ENCODE results near the gene SPTBN1. TPM values are rescaled to one million over a fixed set of nuclear protein-coding genes. Genes with fewer than 3 reads are reported as not detected.

SPTBN1 gene
- total RNA-seq, 1 donor from 2014 or later, result 380 TPM

DNA sequence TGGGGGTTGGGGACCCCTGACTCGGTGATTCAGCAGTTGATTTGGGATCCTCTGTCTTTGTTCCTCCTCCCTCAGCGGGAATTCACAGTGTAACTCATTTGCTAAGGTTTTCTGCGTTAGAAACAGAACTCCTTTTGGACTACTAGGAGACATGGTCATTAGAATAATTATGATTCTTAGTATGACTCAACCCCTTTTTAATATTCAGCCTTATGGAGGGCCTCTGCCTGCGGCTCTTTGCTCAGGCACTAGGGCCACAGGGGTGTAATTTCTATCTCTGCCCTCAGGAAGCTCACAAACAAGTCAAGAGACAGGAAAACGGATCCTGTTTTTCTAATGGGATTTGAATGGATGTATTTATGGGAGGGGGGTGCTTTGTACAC lies 117.4 kb downstream of the SPTBN1 start:
- DNase-seq (ENCODE audit: low spot score), result no peak

DNA sequence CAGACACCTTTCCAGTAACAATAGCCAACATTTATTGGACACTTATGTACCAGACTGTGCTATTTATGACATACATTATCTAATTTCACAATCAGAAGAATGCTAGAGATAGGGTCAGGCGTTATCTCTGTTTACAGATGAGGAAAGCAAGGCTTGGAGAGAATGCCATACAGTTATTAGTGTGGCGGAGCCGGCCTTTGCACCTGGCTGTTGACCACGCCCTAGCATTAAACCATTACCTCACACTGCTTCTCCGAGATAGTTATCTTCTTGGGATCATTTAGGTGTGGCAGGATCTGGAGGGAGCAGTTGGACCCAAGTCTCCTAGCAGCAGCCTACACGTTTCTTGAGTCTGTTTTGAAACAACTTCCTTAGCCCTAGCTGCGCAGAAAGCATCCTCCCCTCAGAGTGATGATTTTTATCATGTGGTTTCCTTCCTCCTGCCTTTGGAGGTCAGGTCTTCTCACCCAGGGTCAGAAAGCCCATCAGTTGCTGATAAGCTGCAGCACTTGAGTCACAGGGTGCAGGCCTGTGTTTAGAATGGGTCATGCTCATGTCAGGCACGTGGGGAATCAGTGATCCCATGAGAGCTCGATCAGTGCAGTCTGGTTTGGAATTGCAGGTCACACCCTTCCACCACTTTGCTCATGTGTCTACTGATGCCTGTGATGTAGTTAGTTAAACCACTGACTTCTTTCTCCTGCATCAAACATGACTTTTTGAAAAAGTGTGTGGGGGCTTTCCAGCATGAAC lies 118.2 kb downstream of the SPTBN1 start:
- DNase-seq (ENCODE audit: low spot score), result no peak

DNA sequence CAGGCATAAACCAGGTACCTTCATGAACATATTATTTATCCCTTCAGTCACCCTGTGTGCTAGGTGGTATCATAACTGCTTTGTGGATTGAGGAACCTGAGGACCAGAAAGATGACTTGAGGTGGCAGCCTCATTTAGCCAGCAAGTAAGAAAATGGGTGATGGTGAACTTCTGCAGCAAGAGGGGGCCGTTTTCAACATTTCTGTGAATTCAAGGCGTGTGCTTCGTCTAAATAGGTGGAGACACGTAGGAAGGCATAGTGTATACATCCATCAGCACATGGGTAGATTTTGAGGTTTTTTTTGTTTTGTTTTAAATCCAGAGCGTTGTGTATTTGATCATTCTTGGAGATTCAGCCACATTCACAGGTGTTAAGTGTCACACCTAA lies 118.7 kb downstream of the SPTBN1 start:
- DNase-seq (ENCODE audit: low spot score), result no peak

DNA sequence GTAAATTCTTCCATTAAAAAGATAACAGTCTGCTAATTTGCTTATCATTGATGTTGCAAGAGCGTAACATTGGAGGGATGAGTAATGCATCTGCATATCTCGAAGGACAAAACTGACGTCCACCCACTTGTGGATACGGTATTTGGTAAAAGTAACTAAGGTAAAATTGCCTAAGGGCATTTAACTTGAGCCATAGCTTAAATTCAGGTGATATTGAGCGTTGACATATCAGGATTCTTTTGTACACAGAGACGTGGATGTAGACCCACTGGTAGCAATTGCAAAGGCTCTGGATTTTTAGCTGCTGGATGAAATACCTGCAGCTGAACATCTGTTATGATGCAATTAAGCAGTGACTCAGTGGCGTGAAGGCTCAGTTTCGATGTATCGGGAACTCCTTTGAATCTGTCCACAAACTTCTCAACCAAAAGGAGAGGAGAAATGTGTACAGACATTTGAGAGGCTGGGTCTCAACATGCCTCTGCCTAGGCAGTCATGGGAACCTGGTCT lies 119.3 kb downstream of the SPTBN1 start:
- DNase-seq (ENCODE audit: low spot score), result no peak

DNA sequence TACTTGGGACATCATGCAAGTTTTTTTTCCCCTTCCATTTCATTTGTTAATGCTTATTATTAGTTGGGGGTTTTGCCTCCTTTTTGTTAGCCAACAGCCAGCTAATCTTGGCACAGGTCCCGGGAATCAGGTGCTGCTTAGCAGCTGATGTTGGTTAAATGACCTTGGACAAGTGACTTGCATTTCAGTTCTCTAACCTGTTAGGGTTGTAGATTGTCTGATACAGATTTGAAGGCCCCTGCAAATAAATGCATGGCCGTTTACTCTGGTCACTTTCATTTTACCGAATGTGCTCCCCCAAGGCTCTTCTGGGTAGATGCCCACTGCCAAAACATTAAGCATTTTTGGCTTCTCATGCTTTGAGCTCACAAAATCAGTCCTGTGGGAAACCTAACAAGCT lies 120.9 kb downstream of the SPTBN1 start:
- no peak for DNase-seq (ENCODE audit: low spot score)

DNA sequence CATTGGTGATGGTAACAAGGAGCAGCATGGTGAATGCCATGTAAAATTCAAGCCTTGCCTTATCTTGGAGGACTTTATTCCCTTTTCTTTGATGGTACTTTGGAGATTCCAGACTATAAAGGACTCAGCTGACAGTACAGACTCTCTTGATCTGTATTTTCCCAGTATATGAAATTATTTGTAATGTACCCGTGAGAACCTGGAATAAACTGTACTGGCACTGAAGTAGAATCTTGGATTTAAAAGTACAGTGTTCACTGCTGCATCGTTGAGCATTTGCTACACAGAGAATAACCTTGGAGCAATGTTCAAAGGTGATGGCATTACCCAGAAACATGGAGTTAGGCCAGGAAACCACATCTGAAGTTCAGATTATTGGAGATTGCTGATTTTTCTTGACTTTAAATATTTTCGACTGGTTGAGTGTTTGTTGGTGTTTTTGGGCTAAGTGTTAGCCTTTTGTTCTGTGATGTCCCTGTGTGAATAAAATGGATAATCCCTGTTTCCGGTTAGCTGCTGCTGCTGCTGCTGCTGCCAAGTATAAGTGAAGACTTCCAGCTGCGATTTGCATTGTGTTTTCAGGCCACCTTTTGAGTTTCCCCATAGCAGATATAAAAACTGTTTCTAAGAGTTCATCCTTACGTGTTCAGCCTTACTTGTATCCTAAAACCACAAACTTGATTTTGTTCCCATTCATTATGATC lies 122.0 kb downstream of the SPTBN1 start:
- DNase-seq (ENCODE audit: low spot score), result no peak

- DNase-seq (ENCODE audit: low spot score), result no peak
Measured at GRCh38 chr2:54578648-54579045, 122.5 kb downstream of the SPTBN1 start.

DNA sequence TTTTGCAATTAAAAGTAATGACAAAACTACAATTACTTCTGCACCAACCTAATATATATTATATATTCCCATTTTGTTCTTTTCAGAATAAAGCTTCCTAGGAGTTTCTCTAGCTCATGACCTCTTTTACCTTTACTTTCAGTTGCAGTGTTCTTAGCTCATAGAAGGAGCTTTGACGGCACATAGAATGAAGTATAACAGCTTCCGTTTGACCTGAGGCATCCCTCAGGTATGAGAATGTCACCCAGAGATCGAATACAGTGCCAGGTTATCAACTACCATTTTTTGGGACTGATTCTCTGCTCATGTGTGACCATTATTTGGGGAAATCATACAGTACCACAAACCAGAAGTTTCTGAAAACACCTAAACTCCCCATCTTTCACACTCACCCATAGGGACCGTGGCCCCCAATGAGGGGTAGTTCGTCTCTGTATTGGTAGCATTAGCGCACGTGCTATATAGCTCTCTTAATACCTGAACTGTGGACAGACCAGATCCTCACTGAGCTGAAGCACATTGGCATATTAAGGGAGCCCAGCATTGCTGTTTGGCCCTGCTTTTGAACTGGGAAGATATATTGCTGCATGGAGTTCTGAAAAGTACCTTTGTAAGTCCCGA lies 123.0 kb downstream of the SPTBN1 start:
- DNase-seq (ENCODE audit: low spot score), result no peak

DNA sequence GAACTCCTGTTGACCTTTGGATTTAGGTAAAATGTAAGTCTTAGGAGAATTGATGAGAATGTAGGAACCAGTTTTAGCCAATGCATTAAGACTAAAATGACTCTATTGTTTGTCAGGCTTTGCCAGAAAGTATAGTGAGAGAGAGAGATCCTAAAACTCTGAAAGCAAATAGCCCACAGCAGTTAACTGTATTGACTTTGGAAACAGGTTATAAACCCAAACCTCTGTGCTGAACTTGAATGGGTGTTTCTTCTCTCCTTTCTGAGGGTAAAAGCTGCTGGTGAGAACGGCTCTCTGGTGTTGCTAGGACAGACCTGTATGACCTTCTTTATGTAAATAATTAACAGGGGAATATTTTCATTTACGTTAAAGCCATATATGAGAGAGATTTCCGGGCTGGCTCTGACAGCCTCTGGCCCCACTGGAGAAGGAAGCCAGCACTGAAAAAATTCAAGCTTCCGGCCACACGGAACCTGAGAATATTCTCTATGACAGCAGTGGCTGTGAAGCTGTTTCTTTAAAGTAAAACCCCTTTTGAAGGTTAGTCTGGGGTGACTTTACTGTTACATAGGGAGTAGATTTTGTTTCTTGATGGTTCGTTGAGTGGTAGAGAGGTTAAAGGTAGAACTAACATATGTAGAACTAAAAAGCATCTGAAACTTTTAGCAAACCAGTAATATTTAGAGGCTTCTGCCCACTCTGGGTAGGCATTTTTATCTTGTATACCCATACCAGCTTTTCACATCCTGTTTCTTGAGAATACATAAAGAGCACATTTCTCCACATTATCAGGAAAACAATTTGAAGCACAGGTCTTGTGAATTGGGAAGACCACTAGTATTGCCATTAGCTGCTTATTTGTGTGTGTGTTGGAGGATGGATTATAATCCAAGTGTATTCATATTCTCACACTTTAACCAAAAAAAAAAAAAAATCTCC lies 123.8 kb downstream of the SPTBN1 start:
- no peak for DNase-seq (ENCODE audit: low spot score)

DNA sequence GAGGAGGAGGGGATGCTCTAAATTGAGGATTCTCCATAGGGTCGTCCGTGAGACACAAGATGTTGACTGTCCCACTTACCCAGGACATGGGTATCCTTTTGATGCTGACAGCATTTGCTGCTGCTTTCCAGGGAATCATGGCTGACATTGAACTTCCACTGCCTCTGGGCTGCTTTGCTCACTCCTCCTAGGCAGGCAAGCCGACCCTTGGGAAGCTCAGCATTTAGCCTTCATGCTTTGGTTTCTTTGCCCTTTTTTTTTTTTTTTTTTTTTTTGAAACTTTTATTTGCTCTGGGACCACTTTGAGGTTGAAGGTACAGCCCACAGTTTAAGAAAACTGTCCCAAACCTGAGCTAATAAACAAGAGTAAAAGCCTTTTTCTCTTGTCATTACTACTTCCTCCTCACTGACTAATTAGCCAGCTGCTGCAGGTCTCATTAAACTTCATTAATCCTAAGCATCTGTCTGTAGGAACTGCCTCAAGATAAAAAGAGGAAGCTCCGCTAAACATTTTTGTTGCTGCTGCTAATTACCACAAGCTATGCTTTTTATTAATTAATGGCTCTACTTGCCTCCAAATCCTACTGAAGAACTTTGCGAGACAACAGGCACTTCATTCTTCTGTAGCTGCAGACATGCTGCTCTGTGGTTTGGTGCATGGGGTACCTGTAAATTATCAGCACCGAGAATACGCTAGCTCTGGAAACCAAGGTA lies 125.4 kb downstream of the SPTBN1 start:
- no peak for DNase-seq (ENCODE audit: low spot score)

DNA sequence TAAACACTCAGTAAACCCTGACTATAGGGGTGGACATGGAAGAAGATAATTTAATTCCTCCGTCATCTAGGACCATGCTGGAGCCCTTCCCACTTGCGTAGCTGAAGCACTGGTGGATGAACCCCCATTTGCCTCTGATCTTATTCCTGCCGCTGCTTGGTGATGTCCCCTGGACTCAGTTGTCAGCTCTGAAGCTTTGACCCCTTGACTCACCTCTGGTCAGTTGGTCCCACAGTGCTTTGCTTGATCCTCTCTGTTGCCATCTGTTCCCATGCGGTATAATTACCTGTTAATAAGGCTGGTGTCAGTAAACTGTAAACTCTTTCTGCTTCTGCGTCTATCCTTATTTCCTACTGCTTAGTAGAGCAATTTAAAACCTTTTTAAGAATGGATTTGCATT lies 126.9 kb downstream of the SPTBN1 start:
- DNase-seq (ENCODE audit: low spot score), result no peak

DNA sequence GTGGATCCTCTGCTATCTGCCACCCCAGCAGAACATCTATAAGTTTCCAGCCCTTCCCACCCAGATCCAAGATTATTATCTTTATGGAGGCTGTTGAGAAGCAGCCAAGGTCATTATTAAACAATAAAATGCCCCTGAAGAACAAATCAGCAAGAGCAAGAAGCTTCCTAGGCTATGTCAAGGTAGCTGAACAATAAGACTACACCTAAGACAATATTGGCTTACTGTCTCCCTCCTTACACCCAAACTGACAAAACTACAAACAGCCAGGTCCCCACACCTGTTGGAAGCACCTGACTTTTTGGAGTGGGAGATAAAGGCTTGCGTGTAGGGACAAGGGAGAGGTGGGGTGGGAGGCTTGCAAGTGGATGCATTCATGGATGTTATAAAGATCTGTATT lies 128.5 kb downstream of the SPTBN1 start:
- no peak for DNase-seq (ENCODE audit: low spot score)

- DNase-seq (ENCODE audit: low spot score), result no peak
Measured at GRCh38 chr2:54585136-54585733, 129.1 kb downstream of the SPTBN1 start.

DNA sequence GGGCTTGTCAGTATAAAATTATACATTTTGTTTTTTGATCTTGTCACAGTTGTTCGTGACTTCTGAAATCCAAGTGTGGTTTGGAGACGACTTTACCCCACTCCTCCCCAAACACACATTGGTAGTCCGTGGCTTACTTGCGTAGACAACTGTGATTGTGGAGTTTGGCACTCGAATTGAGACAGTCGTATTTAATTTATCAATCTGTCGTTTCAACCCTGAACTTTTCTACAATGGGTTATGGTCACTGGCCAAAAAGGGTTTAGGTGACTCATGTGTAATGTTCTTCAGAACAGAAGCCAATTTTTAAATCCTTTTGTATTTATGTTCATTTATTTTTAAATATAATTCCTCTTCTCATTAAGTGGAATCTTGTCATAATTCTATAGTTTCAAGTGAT lies 129.9 kb downstream of the SPTBN1 start:
- DNase-seq (ENCODE audit: low spot score), result no peak

DNA sequence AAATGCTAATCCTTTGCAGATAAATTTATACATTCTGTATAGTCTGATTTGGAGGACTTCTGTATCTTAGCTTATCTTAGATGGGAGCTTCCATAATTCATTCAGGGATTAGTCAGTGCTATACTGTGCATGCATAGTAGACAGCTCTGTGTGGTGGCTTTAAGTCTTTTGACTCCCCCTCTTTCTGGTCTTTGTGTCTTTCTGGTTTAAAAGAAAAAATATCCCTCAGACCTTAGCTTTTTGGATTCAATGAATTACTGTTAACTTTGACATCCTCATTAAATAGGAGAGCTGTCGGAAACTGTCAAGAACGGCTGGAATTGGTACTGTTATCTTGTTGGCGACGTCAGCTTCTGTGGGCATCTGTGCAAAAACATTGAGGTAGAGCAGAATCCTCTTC lies 130.4 kb downstream of the SPTBN1 start:
- no peak for DNase-seq (ENCODE audit: low spot score)

DNA sequence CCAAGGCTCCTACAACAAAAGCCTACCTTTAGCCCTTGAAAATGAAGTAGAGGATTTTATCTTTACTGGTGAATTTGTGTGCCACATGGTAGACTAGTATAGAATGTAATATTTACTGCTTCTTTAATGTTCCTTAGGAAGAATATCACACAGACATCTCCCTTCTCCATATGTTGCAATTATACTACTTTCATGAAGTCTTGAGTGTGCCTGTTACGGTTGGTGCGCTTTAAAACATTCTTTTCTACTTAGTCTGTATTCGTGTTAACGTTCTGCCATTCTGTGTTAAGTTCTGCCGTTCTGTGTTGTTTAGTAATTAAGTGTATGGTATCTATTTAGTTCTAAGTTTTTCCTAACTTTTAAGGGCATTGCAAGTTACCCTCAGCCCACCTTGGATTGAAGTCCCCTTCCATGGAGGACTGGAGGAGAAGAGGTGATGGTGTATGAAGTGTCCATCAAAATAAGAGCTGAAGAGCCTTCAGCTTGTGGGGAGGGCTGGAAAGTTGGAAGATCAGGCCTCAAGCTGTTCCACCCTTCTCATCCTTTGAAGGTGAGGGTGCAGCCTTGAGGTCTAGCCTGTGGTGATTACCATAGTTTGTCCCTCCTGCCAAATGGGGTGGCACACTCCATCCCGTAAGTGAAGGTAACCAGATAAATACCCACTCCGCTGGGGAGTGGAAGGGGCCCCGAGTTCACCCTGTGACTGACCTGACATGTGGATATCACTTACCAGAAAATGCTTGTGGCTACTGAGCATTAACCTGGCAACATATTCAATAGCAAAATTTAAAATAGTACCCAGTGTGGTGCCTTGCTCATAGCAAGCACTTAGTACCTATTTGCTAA lies 131.3 kb downstream of the SPTBN1 start:
- DNase-seq (ENCODE audit: low spot score), result no peak

- DNase-seq (ENCODE audit: low spot score), result no peak
Measured at GRCh38 chr2:54588244-54588899, 132.2 kb downstream of the SPTBN1 start.

DNA sequence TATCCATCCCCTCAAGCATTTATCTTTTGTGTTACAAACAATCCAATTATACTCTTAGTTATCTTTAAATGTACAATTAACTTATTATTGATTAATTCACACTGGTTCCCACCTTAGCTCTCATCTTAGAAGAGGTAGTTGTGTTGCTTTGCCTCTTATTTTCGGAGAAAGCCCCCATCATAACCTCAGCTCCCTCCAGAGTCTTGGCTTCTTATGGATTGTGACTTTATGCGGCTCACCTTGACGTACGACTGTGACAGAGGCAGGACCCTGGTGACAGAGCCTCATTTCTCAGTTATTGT lies 132.9 kb downstream of the SPTBN1 start:
- DNase-seq (ENCODE audit: low spot score), result no peak
